Stimulated activated CD4-positive, alpha-beta T cell treated with anti-CD3 and anti-CD28 coated beads, Interleukin-12 subunit alpha, Interleukin-12 subunit beta, amount 100 ng/mL, for 24 hours (primary cell): ENCODE results near the gene ELK3.

ENCODE experiments used
- DNase-seq, 2 experiments: peaks; one replicate each; pipeline ENCODE4 v3.0.0-alpha.2; 2020; ENCODE audit warnings: low read depth in 2 of 2

Gene ELK3

DNA sequence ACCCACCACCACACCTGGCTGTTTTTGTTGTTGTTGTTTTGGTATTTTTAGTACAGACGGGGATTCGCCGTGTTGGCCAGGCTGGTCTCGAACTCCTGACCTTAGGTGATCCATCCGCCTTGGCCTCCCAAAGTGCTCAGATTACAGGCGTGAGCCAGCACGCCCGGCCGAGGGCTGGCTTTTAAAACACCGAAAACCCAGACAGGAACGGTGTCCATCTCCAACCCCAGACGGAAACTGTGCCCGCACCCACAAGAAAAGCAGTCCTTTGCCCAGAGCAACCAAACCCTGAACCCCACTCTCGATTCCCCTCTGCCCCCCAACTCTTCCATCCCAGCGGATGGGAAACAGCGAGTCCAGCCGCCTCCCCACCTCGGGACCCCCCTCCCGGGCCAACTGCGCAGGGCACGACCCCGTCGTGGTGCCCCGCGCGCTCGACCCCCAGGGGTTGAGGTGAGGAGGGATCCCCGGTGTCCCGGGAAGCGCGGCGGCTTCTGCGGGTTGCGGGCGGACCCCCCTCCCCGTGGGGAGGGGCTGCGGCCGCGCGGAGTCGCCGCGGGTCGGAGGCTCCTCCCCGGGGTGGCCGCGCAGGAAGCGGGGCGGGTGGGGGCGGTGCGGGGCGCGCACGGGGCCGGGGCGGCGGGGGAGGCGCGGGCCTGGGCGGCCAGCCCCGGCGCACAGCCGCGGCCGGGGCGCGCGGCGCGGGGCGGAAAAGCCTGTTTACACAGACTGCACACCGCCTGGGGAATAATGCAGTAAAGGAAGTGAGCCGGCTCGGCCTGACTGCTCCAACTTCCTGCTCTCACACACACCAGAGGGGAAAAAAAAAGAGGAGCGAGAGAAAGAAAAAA is at the start of gene ELK3:
Gene ELK3, plus strand, starts transcription at position 651 of the 851 bp plus-strand sequence.
- peak in 1 of 2 experiments; percentile 21 for DNase-seq

- DNase-seq, result no peak
Observed at GRCh38 chr12:96146747-96147146, 47.4 kb upstream of the ELK3 start.

- no peak for DNase-seq
Observed at GRCh38 chr12:96150442-96150841, 43.7 kb upstream of the ELK3 start.

DNA sequence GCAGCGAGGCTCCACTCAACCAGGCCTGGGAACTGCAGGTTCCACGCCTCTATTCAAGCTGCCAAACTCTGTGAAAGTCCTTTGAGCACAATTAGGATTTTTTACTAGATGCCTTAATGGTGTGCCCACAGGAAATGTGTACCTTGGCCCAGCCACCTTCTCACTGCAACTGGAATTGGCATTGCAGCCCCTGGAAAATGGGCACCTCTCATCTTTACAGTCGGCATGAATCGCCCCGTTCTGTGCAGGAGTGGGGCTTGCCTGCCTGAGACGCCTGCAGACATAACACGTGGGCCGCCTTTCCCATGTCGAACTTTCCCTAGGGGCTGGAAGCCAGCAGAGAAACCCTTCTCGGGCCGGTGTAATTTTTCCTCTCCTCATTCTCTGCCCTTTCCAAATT is 42.0 kb upstream of the ELK3 start:
- DNase-seq, result no peak

DNA sequence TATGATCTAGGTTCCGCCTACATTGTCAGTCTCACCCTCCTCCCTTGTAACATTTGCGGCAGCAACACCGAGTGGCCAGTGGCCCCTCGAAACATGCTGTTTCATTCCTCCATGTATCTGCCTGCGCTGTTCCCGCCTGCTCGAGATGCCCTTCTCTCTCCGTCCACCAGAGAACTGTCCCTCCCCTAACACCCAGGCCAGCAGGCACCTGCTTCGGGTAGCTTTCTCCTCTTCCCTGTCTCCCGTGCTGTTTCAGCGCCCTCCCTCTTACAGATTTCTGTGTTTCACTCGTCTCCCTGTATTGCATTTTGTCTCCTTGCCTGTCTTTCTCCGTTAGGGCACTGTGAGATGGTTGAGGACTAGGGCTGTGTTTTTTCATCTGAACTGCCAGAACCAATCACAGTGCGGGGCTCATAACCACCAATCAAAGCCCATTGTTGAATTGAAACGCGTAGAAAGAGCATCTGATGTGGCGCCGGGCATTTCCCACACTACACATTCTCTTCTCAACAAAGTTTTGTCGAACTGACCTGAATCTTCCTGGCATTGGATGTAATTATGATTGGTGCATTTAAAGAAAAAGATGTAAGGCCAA is 40.9 kb upstream of the ELK3 start:
- no peak for DNase-seq

GRCh38 chr12:96155181-96155580 is 39.0 kb upstream of the ELK3 start:
- no peak for DNase-seq

DNA sequence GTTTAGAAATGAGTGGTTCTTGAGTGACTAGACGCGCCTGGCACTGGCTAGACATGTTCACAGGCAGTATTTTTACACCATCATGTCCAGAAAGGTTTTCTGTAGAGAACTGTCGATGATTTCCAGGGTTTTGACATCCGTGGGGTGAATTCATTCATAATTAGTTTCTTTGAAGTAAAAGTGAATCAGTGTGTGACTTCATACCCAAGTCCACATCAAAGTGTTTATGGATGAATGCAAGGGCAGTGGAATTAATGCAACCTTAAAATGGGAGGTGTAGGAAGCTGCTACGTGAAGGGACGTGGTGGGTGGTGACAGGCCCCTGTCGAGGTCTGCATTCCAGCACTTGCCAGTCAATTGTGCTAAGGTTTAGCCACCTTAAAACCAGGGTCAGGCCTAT is 38.4 kb upstream of the ELK3 start:
- no peak for DNase-seq

DNA sequence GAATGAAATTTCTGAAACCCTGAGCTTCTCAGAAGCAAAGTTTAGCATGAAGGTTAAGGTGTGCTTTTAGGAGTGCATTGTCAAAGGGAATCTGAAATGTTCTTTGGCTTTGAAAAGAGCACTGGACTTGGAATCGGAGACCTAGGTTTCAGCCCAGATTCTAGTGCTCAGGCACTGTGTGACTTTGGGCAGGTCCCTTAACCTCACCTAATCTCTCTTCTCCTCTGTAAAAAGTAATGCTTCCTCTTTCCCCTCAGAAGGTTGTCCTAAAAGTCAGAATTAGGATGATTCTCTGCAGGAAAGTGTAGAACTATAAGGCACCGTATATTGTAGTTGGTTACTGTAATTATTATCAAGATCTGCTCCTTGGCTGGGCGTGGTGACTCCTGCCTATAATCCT is 38.0 kb upstream of the ELK3 start:
- no peak for DNase-seq

GRCh38 chr12:96157427-96157826 is 36.7 kb upstream of the ELK3 start:
- no peak for DNase-seq

DNA sequence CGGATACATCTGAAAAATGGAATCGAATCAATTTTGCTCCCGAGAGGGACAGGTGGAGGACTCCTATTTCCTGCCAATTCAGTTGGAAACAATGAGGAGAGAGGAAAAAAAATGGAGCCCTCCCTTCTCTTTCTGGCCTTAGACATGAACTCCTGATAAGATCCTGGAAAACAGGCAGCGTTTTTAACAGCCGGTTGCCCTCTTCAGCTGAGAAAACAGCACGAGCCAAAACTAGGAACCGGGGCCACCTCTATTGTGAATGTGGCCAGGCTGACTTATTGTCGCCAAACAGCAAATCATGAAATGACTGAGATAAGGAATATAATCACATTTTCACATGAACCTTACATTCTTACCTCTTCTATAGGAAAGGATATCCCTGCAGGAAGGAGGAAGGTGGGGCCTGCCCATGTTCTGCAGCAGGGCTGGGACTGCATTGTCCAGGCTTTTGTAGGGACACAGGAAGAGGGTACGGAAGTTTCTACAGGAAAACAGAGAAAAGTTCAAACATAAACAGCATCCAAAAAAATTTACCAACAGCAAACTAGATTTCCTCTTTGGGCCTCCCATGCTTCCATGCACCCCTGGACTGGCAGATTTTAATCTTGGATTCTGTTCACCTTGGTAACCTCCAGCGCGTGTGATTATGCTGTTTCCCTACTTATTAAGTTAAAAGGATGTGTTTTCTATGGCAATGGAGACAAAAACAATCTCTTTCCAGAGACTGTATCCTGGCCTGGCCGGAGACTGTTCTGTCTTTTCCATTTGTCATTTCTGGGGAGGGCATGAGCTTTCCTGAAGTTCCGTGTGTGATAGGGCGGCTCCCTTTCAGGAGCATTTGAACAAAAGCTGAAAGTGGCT is 29.0 kb upstream of the ELK3 start:
- DNase-seq, result no peak

DNA sequence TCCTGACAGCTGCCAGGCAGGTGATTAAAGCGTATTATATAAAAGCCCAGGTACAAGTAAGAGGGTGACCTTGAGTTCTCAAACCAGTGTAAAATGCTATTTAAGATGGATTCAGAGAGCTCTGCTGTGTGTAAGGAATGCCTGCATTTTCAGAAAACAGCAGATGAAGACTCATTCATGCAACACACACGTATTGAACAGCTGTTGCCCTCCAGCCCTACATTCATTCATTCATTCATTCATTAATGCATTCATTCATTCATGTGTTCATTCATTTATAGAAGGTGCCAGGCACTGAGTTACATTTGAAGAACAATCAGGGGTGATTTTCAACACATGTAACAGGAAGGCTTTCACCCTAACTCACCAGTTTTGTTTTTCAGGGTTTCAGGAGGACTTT is 27.4 kb upstream of the ELK3 start:
- no peak for DNase-seq

DNA sequence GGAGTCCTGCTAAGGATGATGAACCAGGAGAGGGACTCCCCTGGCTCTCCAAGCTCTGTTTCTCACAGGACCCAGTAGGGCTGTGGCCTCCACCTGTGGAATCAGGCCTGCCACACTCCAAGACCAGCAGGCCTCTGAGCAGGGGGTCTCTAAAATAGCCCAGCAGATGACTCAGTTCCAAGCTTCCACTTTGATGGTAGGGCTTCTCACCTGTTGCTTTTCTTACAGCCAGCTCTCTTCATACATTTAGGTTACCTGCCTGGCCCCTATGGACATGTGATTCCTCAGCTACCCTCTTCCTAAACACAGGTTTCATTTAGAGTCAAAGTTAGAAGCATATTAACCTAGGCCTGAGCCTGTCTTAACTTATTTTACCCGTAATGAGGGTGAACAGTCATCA is 26.7 kb upstream of the ELK3 start:
- no peak for DNase-seq

GRCh38 chr12:96170328-96170727 is 23.8 kb upstream of the ELK3 start:
- DNase-seq, result no peak

DNA sequence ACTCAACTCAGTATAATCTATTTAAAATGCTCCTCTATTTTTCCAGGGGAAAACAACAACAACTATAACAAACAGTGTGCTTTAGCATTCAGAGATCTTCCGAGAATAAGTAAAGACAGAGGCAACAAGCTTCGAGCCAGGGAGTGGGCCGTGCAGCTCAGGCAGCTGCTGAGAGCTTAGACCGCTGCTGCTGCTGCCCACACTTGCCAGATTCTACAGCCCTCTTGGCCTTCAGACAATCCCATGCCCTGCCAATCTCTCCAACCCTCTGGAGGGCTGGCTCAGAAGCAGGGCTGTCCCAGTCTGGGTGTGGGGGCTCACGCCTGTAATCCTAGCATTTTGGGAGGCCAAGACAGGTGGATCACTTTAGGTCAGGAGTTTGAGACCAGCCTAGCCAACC is 23.4 kb upstream of the ELK3 start:
- no peak for DNase-seq

DNA sequence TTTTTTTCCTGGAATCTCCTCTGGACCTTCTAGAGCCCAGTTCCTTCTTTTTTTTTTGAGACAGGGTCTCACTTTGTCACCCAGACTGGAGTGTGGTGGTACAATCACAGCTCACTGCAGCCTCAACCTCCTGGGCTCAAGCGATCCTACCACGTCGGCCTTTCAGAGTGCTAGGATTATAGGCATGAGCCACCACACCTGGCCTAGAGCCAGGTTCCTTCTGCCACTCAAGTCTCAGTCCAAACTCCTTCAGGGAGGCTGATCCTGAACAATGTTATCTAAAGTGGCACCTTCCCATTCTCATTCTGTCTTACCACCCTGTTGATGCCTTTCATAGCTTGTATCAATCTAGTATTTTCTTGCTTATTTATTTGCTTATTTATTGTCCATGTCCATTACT is 22.3 kb upstream of the ELK3 start:
- no peak for DNase-seq

DNA sequence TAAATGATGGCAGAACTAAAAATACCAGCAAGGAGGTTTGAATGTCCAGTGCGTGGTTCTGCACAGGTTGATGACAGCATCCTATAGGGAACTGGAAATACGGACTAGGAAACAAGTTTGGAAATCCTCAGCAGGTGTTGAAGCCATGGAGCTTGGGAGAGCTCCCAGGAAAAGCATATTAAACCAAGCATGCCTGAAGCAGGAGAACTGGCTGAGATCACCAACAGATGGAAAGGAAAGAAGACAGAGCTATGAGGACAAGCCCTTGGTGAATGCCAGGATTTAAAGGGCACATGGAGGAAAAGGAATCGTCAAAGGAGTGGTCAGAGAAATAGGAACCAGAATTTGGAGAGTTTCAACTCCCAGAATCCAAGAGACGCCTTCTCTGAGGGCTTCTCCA is 21.2 kb upstream of the ELK3 start:
- DNase-seq, result no peak

DNA sequence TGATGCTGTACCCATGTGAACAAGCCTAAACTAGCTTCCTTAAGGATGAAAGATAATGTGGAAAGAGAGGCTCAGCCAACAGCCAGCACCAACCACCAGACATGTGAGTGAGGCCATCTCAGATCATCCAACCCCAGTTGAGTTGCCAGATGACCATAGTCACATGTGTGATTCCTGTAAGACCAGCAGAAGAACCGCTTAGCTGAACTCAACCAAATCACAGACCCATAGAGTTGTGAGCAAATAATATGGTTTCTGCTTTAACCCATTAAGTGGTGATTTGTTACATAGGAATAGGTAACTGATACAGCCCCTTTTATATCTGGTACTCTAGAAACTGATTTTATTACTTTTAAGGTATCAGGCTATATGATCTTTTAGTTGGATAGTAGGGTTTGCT is 17.6 kb upstream of the ELK3 start:
- DNase-seq, result no peak

DNA sequence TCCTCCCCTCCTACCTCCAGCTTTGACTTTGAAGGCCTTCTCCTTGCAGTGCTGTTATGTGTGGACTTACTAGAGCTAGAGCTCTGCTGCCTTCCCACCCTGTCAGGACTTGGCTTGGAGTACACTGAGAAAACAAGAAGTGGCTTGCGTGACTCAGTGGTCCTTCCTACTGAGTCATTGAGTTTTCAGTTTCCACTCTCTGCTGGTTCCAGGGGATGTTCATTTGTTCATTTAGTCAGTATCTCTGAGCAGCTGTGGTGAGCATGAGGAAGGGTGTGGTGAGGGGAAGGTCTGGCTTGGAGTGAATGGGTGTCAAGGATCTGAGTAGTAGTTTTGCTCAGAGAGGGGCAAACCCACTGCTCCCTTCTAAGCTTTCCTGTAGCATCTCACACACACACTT is 17.2 kb upstream of the ELK3 start:
- DNase-seq, result peak; percentile 47 to 63

DNA sequence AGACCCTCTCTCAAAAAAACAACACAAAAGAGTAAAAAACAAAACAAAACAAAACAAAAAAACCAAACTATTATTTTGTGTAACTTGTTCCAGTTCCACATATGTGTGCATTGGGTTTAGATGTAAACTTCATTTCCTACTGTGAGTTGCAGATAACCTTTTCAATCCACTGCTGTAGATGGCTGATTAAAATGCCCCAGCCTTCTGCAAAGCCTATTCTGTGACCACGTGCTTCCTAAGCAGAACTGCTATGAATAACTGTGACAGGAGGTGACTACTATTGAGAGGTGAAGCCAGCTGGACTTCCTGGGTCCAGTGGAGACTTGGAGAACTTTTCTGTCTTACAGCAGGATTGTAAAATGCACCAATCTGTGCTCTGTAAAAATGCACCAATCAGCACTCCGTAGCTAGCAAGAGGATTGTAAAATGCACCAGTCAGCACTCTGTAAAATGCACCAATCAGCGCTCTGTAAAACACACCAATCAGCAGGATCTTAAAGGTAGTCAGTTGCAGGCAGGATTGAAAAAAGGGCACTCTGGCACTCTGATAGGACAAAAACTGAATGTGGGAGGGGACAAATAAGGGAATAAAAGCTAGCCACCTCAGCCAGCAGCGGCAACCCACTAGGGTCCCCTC is 10.3 kb upstream of the ELK3 start:
- DNase-seq, result no peak

DNA sequence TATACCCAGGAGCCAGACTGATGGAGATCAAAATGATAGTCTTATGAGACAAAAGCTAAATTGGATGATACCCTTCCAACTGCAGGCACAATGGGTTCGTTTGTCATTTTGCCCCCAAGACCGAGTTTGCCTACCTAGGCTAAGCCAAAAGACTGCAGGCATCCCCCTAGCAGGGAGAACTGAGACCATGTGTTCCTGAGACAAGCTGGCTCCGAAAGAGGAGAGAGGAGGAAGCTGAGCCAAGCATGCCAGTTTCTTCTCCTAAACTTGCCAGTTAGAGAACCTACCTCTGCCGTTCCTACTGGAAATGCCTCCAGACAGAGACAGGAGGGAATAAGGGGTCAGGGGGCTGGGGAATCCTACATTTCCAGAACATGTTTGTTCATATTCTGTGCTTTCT is 8.3 kb upstream of the ELK3 start:
- no peak for DNase-seq

DNA sequence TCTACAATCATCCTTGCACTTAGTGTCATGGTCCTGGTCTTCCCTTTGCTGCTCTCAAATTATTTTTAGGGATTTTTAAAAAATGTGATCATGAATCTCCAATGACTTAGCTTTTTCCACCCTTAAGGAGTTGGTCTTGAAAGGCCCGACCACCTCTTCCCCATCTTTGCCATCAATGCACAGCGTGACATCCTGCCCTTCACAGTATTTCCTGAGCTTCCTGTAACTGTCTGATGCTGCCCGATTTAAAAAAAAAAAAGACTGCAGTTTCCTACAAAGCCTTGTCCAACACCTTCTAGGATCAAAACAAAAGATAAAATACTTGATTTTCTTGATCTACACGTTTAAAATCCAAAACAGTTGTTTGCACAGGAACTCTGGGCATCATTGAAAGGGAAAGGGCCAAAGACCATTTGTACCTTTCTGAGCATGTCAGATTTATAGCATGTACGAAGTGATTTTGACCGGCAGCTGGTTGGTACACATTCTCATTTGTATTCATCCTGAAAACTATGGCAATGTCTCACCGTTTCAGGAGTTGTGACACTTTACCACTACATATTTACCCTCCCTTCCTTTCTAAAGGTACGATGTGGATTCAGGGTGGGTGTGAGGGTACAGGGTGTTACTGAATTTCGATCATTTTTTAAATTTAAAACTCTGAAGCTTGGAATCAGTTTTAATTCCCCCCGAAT is 7.4 kb upstream of the ELK3 start:
- DNase-seq, result no peak

DNA sequence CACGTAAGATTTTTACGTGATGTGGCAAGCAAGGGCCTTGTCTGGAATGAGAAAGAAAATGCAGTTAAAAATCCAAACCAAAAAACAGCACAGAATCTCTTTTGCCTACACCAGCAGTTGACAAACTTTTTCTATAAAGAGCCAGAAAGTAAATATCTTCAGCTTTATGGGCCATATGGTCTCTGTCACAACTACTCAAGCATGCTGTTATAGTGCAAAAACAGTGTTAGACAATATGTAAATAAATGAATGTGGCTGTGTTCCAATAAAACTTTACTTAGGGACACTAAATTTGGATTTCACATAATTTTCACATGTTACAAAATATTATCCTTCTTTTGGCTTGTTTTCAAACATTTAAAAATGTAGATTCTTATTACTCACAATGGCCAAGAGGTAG is 6.2 kb upstream of the ELK3 start:
- DNase-seq, result no peak
